HEK293 (cell line): ENCODE data around the gene TAF15.

Source experiments
- CTCF ChIA-PET: fragments of 350-600 bp; formaldehyde crosslinking; extraction: SDS; loops from one replicate; lab custom pipeline; 2021; ENCODE audit warnings: antibody characterized with exemption; lab: Yijun Ruan, JAX
- POLR2A ChIA-PET: fragments of 300-600 bp; formaldehyde crosslinking; extraction: SDS; loops from one replicate; lab custom pipeline; 2020; ENCODE audit warnings: antibody characterized with exemption, inconsistent platforms; lab: Yijun Ruan, JAX
- H3K27ac ChIP-seq: fragments of 200-500 bp; sonication (Bioruptor generic); 2 replicates; pipeline ENCODE4 v1.5.1; 2014; ENCODE audit warnings: low read depth, low read length, control low read depth, inconsistent platforms; ENCODE audit errors: extremely low read depth
- H3K36me3 ChIP-seq, 2 experiments: fragments of 200-500 bp in 1 of 2; sonication (Bioruptor generic) in 1 of 2; 1 replicate in 1 of 2; 2 replicates in 1 of 2; pipeline ENCODE4 v1.5.1; 2014 to 2017; ENCODE audit warnings: inconsistent platforms in 2 of 2, low read length in 2 of 2; ENCODE audit not compliant: control insufficient read depth in 2 of 2, insufficient read depth in 1 of 2
- H3K4me1 ChIP-seq: fragments of 200-500 bp; sonication (Bioruptor generic); 2 replicates; pipeline ENCODE4 v1.5.1; 2014; ENCODE audit warnings: mild to moderate bottlenecking, low read length, inconsistent platforms; ENCODE audit not compliant: control insufficient read depth, insufficient read depth
- H3K4me3 ChIP-seq: 2 replicates; pipeline ENCODE4 v1.5.1; 2011; ENCODE audit warnings: low read depth, mild to moderate bottlenecking, control low read depth, low read length, moderate library complexity
- H3K9me3 ChIP-seq: fragments of 200-500 bp; sonication (Bioruptor generic); 2 replicates; pipeline ENCODE4 v1.5.1; 2014; ENCODE audit warnings: low read depth, low read length, inconsistent platforms; ENCODE audit not compliant: control insufficient read depth, insufficient read depth
- MYNN ChIP-seq: fragments of 450-650 bp; formaldehyde crosslinking; IDR thresholded peaks from 2 replicates; pipeline ENCODE4 v1.5.1; 2016; ENCODE audit warnings: missing biosample characterization, missing genetic modification characterization, borderline replicate concordance
- PRDM1 ChIP-seq: fragments of 450-650 bp; formaldehyde crosslinking; IDR thresholded peaks from 2 replicates; pipeline ENCODE4; 2016; ENCODE audit warnings: missing biosample characterization, missing genetic modification characterization
- RBAK ChIP-seq: fragments of 450-650 bp; formaldehyde crosslinking; IDR thresholded peaks from 2 replicates; pipeline ENCODE4 v1.5.1; 2016; ENCODE audit warnings: missing biosample characterization, missing genetic modification characterization
- TCF7L2 ChIP-seq: IDR thresholded peaks from 2 replicates; pipeline ENCODE4 v1.6.1; 2011; ENCODE audit warnings: low read depth, mild to moderate bottlenecking, inconsistent platforms, low read length, moderate library complexity, borderline replicate concordance
- ZBTB48 ChIP-seq: fragments of 450-650 bp; formaldehyde crosslinking; IDR thresholded peaks from 2 replicates; pipeline ENCODE4 v1.5.1; 2016; ENCODE audit warnings: missing biosample characterization, missing genetic modification characterization
- ZFP37 ChIP-seq: fragments of 450-650 bp; formaldehyde crosslinking; IDR thresholded peaks from 2 replicates; pipeline ENCODE4 v1.5.1; 2016; ENCODE audit warnings: missing biosample characterization, missing genetic modification characterization
- ZNF202 ChIP-seq: fragments of 450-650 bp; formaldehyde crosslinking; IDR thresholded peaks from 2 replicates; pipeline ENCODE4 v1.5.1; 2016; ENCODE audit warnings: missing biosample characterization, missing genetic modification characterization, borderline replicate concordance
- ZNF223 ChIP-seq: fragments of 450-650 bp; formaldehyde crosslinking; IDR thresholded peaks from 2 replicates; pipeline ENCODE4 v1.5.1; 2016; ENCODE audit warnings: missing biosample characterization, missing genetic modification characterization
- ZNF23 ChIP-seq: fragments of 450-650 bp; formaldehyde crosslinking; IDR thresholded peaks from 2 replicates; pipeline ENCODE4 v1.5.1; 2016; ENCODE audit warnings: missing biosample characterization, missing genetic modification characterization, borderline replicate concordance
- ZNF266 ChIP-seq: fragments of 450-650 bp; formaldehyde crosslinking; IDR thresholded peaks from 2 replicates; pipeline ENCODE4 v1.5.1; 2016; ENCODE audit warnings: missing biosample characterization, missing genetic modification characterization, low read depth
- ZNF558 ChIP-seq: fragments of 450-650 bp; formaldehyde crosslinking; IDR thresholded peaks from 2 replicates; pipeline ENCODE4 v1.5.1; 2016; ENCODE audit warnings: missing biosample characterization, missing genetic modification characterization
- ZNF560 ChIP-seq: fragments of 450-650 bp; formaldehyde crosslinking; IDR thresholded peaks from 2 replicates; pipeline ENCODE4 v1.5.1; 2017; ENCODE audit warnings: missing biosample characterization, missing genetic modification characterization, borderline replicate concordance
- ZNF585B ChIP-seq: fragments of 450-650 bp; formaldehyde crosslinking; IDR thresholded peaks from 2 replicates; pipeline ENCODE4 v1.5.1; 2016; ENCODE audit warnings: missing biosample characterization, missing genetic modification characterization
- ZNF664 ChIP-seq: fragments of 450-650 bp; formaldehyde crosslinking; IDR thresholded peaks from 2 replicates; pipeline ENCODE4 v1.5.1; 2016; ENCODE audit warnings: missing biosample characterization, missing genetic modification characterization
- ZNF670 ChIP-seq: fragments of 450-650 bp; formaldehyde crosslinking; IDR thresholded peaks from 2 replicates; pipeline ENCODE4 v1.5.1; 2016; ENCODE audit warnings: missing biosample characterization, missing genetic modification characterization, low read depth
- ZSCAN23 ChIP-seq: fragments of 450-650 bp; formaldehyde crosslinking; IDR thresholded peaks from 2 replicates; pipeline ENCODE4 v1.5.1; 2016; ENCODE audit warnings: missing biosample characterization, missing genetic modification characterization
- TF ChIP-seq, protein P1 (sequence below): fragments of 450-650 bp; formaldehyde crosslinking; IDR thresholded peaks from 2 replicates; pipeline ENCODE4 v1.5.1; 2016; ENCODE audit warnings: missing biosample characterization, missing genetic modification characterization
- TF ChIP-seq, protein P2 (sequence below): fragments of 450-650 bp; formaldehyde crosslinking; IDR thresholded peaks from 2 replicates; pipeline ENCODE4 v1.5.1; 2017; ENCODE audit warnings: missing biosample characterization, mild to moderate bottlenecking, missing genetic modification characterization, moderate library complexity
- TF ChIP-seq, protein P3 (sequence below): fragments of 450-650 bp; formaldehyde crosslinking; IDR thresholded peaks from 2 replicates; pipeline ENCODE4 v1.5.1; 2016; ENCODE audit warnings: missing biosample characterization, missing genetic modification characterization, borderline replicate concordance
- TF ChIP-seq, protein P4 (sequence below): fragments of 450-650 bp; IDR thresholded peaks from 2 replicates; pipeline ENCODE4 v1.5.1; 2018; ENCODE audit warnings: missing biosample characterization, mild to moderate bottlenecking, missing genetic modification characterization
- TF ChIP-seq, protein P5 (sequence below): fragments of 450-650 bp; formaldehyde crosslinking; IDR thresholded peaks from 2 replicates; pipeline ENCODE4 v1.5.1; 2017; ENCODE audit warnings: missing biosample characterization, missing genetic modification characterization
- TF ChIP-seq, protein P6 (sequence below): fragments of 450-650 bp; formaldehyde crosslinking; IDR thresholded peaks from 2 replicates; pipeline ENCODE4 v1.5.1; 2016; ENCODE audit warnings: missing biosample characterization, missing genetic modification characterization

The TAF15 gene

DNA sequence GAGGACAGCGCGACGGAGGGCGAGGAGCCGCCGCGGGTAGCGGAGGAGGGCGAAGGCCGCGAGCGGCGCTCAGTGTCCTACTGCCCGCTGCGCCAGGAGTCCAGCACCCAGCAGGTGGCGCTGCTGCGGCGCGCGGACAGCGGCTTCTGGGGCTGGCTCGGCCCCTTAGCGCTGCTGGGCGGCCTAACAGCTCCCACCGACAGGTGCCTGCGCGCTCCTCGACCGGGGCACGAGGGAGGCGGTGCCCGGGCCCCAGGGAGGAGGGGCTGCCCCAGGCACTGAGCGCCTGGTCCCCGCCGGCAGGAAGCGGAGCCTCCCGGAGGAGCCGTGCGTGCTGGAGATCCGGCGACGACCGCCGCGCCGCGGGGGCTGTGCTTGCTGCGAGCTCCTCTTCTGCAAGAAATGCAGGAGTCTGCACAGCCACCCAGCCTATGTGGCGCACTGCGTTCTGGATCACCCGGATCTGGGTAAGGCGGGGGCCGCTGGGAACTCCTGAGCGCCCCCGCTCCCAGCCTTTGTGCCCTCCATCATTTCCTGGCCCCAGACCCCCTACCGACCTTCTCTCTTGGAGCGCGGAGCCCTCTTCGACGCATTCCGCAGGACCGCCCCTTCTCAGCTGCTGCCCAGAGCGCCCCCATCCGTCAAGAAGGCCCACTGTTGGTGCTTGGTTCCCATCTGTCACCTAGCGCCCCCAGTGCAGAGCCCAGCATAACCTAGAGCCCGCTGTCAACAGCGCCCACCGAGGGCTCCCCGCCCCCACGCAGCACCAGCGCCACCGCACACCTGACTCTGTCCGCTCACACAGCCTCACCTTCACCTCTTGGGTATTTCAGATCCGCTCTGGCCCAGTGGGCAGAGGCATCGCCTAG is 44.9 kb upstream of the TAF15 start:
- POLR2A ChIA-PET: interaction anchor here (0.6 to 2.5 kb wide), 17 partner anchors 17 to 391 kb away, joined by 3 to 85 read pairs (median 4); partner anchors contain the start of genes MMP28, PEX12, RASL10B and RDM1
- H3K4me3 ChIP-seq: peak overlapping the region; percentile 29
- no peaks in the 10 kb centered on the region for H3K9me3 ChIP-seq
- H3K4me1 ChIP-seq: no peaks in the 10 kb centered on the region; the same call in 1 of the 2 replicates
- H3K27ac ChIP-seq: peak overlapping the region; percentile 60; the same call in 1 of the 2 replicates
- H3K36me3 ChIP-seq: no peaks in the 10 kb centered on the region
- CTCF ChIA-PET: interaction anchor here (0.5 to 6.2 kb wide), 72 partner anchors 8 to 1880 kb away, joined by 3 to 118 read pairs (median 5); partner anchors contain the start of genes AP2B1, GAS2L2, LIG3 and MMP28
- no peak for TF ChIP-seq ZSCAN23 (tag by site-specific recombination)
- TF ChIP-seq ZNF223 (tag by site-specific recombination): no peak
- peak; percentile 99 for TF ChIP-seq ZBTB48 (tag by site-specific recombination)
- TF ChIP-seq, protein P1, sequence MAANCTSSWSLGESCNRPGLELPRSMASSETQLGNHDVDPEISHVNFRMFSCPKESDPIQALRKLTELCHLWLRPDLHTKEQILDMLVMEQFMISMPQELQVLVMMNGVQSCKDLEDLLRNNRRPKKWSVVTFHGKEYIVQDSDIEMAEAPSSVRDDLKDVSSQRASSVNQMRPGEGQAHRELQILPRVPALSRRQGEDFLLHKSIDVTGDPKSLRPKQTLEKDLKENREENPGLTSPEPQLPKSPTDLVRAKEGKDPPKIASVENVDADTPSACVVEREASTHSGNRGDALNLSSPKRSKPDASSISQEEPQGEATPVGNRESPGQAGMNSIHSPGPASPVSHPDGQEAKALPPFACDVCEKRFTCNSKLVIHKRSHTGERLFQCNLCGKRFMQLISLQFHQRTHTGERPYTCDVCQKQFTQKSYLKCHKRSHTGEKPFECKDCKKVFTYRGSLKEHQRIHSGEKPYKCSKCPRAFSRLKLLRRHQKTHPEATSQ (tag by site-specific recombination): 0 out of 2 replicates have a peak, but pooled peaks have one; percentile 41
- TF ChIP-seq, protein P2, sequence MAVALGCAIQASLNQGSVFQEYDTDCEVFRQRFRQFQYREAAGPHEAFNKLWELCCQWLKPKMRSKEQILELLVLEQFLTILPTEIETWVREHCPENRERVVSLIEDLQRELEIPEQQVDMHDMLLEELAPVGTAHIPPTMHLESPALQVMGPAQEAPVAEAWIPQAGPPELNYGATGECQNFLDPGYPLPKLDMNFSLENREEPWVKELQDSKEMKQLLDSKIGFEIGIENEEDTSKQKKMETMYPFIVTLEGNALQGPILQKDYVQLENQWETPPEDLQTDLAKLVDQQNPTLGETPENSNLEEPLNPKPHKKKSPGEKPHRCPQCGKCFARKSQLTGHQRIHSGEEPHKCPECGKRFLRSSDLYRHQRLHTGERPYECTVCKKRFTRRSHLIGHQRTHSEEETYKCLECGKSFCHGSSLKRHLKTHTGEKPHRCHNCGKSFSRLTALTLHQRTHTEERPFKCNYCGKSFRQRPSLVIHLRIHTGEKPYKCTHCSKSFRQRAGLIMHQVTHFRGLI (tag by site-specific recombination): no peak; the same call in 1 of the 2 replicates
- TF ChIP-seq, protein P3, sequence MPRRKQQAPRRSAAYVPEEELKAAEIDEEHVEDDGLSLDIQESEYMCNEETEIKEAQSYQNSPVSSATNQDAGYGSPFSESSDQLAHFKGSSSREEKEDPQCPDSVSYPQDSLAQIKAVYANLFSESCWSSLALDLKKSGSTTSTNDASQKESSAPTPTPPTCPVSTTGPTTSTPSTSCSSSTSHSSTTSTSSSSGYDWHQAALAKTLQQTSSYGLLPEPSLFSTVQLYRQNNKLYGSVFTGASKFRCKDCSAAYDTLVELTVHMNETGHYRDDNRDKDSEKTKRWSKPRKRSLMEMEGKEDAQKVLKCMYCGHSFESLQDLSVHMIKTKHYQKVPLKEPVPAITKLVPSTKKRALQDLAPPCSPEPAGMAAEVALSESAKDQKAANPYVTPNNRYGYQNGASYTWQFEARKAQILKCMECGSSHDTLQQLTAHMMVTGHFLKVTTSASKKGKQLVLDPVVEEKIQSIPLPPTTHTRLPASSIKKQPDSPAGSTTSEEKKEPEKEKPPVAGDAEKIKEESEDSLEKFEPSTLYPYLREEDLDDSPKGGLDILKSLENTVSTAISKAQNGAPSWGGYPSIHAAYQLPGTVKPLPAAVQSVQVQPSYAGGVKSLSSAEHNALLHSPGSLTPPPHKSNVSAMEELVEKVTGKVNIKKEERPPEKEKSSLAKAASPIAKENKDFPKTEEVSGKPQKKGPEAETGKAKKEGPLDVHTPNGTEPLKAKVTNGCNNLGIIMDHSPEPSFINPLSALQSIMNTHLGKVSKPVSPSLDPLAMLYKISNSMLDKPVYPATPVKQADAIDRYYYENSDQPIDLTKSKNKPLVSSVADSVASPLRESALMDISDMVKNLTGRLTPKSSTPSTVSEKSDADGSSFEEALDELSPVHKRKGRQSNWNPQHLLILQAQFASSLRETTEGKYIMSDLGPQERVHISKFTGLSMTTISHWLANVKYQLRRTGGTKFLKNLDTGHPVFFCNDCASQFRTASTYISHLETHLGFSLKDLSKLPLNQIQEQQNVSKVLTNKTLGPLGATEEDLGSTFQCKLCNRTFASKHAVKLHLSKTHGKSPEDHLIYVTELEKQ (tag by site-specific recombination): no peak
- TF ChIP-seq ZNF23: no peak
- no peak for TF ChIP-seq ZNF585B (tag by site-specific recombination)
- TF ChIP-seq, protein P4, sequence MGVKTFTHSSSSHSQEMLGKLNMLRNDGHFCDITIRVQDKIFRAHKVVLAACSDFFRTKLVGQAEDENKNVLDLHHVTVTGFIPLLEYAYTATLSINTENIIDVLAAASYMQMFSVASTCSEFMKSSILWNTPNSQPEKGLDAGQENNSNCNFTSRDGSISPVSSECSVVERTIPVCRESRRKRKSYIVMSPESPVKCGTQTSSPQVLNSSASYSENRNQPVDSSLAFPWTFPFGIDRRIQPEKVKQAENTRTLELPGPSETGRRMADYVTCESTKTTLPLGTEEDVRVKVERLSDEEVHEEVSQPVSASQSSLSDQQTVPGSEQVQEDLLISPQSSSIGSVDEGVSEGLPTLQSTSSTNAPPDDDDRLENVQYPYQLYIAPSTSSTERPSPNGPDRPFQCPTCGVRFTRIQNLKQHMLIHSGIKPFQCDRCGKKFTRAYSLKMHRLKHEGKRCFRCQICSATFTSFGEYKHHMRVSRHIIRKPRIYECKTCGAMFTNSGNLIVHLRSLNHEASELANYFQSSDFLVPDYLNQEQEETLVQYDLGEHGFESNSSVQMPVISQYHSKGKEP (tag by site-specific recombination): peak; percentile 66
- 0 out of 2 replicates have a peak, but pooled peaks have one; percentile 8 for TF ChIP-seq RBAK (tag by site-specific recombination)
- no peak for TF ChIP-seq ZNF558 (tag by site-specific recombination)
- TF ChIP-seq ZFP37: 0 out of 2 replicates have a peak, but pooled peaks have one; percentile 58
- TF ChIP-seq ZNF670 (tag by site-specific recombination): no peak
- TF ChIP-seq, protein P5, sequence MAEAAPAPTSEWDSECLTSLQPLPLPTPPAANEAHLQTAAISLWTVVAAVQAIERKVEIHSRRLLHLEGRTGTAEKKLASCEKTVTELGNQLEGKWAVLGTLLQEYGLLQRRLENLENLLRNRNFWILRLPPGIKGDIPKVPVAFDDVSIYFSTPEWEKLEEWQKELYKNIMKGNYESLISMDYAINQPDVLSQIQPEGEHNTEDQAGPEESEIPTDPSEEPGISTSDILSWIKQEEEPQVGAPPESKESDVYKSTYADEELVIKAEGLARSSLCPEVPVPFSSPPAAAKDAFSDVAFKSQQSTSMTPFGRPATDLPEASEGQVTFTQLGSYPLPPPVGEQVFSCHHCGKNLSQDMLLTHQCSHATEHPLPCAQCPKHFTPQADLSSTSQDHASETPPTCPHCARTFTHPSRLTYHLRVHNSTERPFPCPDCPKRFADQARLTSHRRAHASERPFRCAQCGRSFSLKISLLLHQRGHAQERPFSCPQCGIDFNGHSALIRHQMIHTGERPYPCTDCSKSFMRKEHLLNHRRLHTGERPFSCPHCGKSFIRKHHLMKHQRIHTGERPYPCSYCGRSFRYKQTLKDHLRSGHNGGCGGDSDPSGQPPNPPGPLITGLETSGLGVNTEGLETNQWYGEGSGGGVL (tag by site-specific recombination): peak; percentile 85
- TF ChIP-seq ZNF560: no peak
- no peak for TF ChIP-seq ZNF202 (tag by site-specific recombination)
- no peak for TF ChIP-seq MYNN (tag by site-specific recombination)
- no peak for TF ChIP-seq ZNF266 (tag by site-specific recombination)
- TF ChIP-seq TCF7L2: no peak
- TF ChIP-seq ZNF664 (tag by site-specific recombination): no peak
- no peak for TF ChIP-seq PRDM1
- TF ChIP-seq, protein P6, sequence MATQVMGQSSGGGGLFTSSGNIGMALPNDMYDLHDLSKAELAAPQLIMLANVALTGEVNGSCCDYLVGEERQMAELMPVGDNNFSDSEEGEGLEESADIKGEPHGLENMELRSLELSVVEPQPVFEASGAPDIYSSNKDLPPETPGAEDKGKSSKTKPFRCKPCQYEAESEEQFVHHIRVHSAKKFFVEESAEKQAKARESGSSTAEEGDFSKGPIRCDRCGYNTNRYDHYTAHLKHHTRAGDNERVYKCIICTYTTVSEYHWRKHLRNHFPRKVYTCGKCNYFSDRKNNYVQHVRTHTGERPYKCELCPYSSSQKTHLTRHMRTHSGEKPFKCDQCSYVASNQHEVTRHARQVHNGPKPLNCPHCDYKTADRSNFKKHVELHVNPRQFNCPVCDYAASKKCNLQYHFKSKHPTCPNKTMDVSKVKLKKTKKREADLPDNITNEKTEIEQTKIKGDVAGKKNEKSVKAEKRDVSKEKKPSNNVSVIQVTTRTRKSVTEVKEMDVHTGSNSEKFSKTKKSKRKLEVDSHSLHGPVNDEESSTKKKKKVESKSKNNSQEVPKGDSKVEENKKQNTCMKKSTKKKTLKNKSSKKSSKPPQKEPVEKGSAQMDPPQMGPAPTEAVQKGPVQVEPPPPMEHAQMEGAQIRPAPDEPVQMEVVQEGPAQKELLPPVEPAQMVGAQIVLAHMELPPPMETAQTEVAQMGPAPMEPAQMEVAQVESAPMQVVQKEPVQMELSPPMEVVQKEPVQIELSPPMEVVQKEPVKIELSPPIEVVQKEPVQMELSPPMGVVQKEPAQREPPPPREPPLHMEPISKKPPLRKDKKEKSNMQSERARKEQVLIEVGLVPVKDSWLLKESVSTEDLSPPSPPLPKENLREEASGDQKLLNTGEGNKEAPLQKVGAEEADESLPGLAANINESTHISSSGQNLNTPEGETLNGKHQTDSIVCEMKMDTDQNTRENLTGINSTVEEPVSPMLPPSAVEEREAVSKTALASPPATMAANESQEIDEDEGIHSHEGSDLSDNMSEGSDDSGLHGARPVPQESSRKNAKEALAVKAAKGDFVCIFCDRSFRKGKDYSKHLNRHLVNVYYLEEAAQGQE (tag by site-specific recombination): peak; percentile 66; the same call in 1 of the 2 replicates
